IPS-15b (cell line): ENCODE data around the gene RPL5.
A peak's percentile ranks its signal among the peaks of the same experiment; 100 is the strongest.

Experiments used
- H3K27me3 ChIP-seq: one replicate; pipeline ENCODE4 v1.6.1; 2013; ENCODE audit warnings: low read length; ENCODE audit not compliant: control insufficient read depth, insufficient read depth
- H3K36me3 ChIP-seq: one replicate; pipeline ENCODE4 v1.6.1; 2013; ENCODE audit warnings: low read length; ENCODE audit not compliant: control insufficient read depth, insufficient read depth
- H3K4me1 ChIP-seq: one replicate; pipeline ENCODE4 v1.6.1; 2013; ENCODE audit warnings: mild to moderate bottlenecking, low read length; ENCODE audit not compliant: control insufficient read depth, insufficient read depth
- H3K4me3 ChIP-seq: one replicate; pipeline ENCODE4 v1.5.1; 2013; ENCODE audit warnings: low read depth, low read length
- H3K9ac ChIP-seq: one replicate; pipeline ENCODE4 v1.6.1; 2013; ENCODE audit warnings: low read depth, mild to moderate bottlenecking, low read length
- H3K9me3 ChIP-seq: one replicate; pipeline ENCODE4 v1.6.1; 2013; ENCODE audit warnings: mild to moderate bottlenecking, low read length; ENCODE audit not compliant: control insufficient read depth, insufficient read depth

The RPL5 gene

GRCh38 chr1:92826792-92827191, 5.0 kb upstream of the RPL5 start:
- Histone ChIP-seq H3K27me3 (no peaks in the 10 kb centered on the region), H3K4me1 (no peaks in the 10 kb centered on the region), H3K4me3 (no peak overlapping the region), H3K36me3 (no peaks in the 10 kb centered on the region), H3K9ac (no peak overlapping the region), H3K9me3 (no peaks in the 10 kb centered on the region)

DNA sequence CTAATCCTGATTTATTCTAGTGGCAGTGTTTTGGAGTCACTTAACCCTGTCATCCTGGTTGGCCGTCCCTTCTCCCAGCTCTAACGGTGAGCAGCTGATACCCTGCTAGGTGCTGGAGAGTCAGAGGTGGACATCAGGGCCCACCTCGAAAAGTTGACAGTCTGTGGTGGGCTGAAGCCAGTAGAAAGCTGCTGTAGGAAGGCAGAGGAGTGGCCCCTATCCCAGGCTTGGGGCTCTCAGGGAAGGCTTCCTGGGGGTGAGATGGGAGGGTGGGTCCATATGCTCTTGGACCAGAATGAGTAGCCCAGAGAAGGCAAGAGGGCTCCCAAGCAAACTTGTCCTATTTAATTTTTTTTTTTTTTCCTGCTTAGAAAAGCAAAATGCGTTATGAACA, 475 bp upstream of the RPL5 start:
- no peak overlapping the region for H3K9ac ChIP-seq
- peaks cover 10% of the 10 kb centered on the region for H3K4me1 ChIP-seq
- no peaks in the 10 kb centered on the region for H3K9me3 ChIP-seq
- H3K36me3 ChIP-seq: peaks cover 22% of the 10 kb centered on the region
- no peaks in the 10 kb centered on the region for H3K27me3 ChIP-seq
- H3K4me3 ChIP-seq: peak overlapping the region; percentile 97

GRCh38 chr1:92832537-92833114, 786 bp downstream of the RPL5 start:
- Histone ChIP-seq H3K9ac (peak overlapping the region; percentile 100), H3K4me3 (peak overlapping the region; percentile 97)

GRCh38 chr1:92833840-92834239, 2.0 kb downstream of the RPL5 start:
- Histone ChIP-seq H3K36me3 (peaks cover 35% of the 10 kb centered on the region), H3K4me1 (peaks cover 10% of the 10 kb centered on the region), H3K4me3 (peak overlapping the region; percentile 97), H3K27me3 (no peaks in the 10 kb centered on the region), H3K9ac (peak overlapping the region; percentile 100), H3K9me3 (no peaks in the 10 kb centered on the region)

More at GRCh38 chr1:92832537-92833114, 786 bp downstream of the RPL5 start:
- Histone ChIP-seq H3K9me3 (no peaks in the 10 kb centered on the region), H3K36me3 (peaks cover 24% of the 10 kb centered on the region), H3K27me3 (no peaks in the 10 kb centered on the region), H3K4me1 (peaks cover 10% of the 10 kb centered on the region)

- H3K4me1 ChIP-seq: peaks cover 10% of the 10 kb centered on the region
- H3K27me3 ChIP-seq: no peaks in the 10 kb centered on the region
- peak overlapping the region; percentile 14 for H3K4me3 ChIP-seq
- peak overlapping the region; percentile 16 for H3K9ac ChIP-seq
- H3K36me3 ChIP-seq: peaks cover 41% of the 10 kb centered on the region
- no peaks in the 10 kb centered on the region for H3K9me3 ChIP-seq
Measured at GRCh38 chr1:92834617-92835016, 2.8 kb downstream of the RPL5 start.

DNA sequence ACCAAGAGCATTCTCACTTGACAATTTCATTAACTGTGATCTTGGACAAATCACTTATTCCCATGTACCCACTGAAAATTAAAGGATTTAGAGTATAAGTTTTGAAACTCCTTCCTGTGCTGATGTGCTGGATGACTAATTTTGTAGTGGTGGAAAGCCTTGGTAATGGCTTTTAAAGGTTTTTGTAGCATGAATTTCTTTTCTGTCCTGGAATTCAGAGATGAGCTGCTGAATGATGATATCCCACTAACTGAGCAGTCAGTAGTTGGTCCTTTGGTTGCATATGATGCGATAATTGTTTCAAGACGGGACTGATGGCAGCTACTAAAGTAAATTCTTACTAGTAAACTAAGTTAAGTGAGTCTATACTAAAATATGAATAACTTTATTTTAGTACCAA, 5.2 kb downstream of the RPL5 start:
- H3K9ac ChIP-seq: no peak overlapping the region
- no peaks in the 10 kb centered on the region for H3K9me3 ChIP-seq
- H3K4me3 ChIP-seq: no peak overlapping the region
- H3K27me3 ChIP-seq: no peaks in the 10 kb centered on the region
- peaks cover 10% of the 10 kb centered on the region for H3K4me1 ChIP-seq
- H3K36me3 ChIP-seq: peaks cover 55% of the 10 kb centered on the region

GRCh38 chr1:92838519-92838918, 6.7 kb downstream of the RPL5 start:
- no peak overlapping the region for H3K4me3 ChIP-seq
- H3K36me3 ChIP-seq: peaks cover 54% of the 10 kb centered on the region
- no peaks in the 10 kb centered on the region for H3K27me3 ChIP-seq
- H3K9me3 ChIP-seq: no peaks in the 10 kb centered on the region
- peaks cover 8% of the 10 kb centered on the region for H3K4me1 ChIP-seq
- H3K9ac ChIP-seq: no peak overlapping the region

DNA sequence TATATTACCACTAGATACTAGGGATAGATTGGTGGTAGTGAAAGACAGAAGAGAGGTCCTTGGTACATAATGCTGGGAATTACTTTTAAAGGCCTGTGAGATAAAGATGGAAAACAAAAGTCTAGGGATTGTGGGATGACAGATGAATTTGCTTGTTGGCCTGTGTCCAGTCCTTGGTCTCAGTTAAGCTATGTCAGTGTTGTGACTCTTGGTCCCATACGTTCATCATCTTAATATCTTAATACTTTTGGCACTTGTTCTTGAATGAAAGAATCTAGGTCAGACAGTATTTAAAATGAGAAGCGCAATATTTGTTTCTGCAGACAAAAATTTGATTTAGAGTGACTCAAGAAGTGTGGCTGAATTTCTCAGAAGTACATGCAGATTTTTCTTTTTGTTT, 7.6 kb downstream of the RPL5 start:
- Histone ChIP-seq H3K9ac (no peak overlapping the region), H3K4me3 (no peak overlapping the region), H3K4me1 (peaks cover 4% of the 10 kb centered on the region), H3K9me3 (no peaks in the 10 kb centered on the region), H3K27me3 (no peaks in the 10 kb centered on the region), H3K36me3 (peaks cover 45% of the 10 kb centered on the region)

- Histone ChIP-seq H3K27me3 (no peaks in the 10 kb centered on the region), H3K36me3 (peaks cover 37% of the 10 kb centered on the region), H3K9me3 (no peaks in the 10 kb centered on the region), H3K4me1 (no peaks in the 10 kb centered on the region), H3K4me3 (no peak overlapping the region), H3K9ac (no peak overlapping the region)
Measured at GRCh38 chr1:92840600-92840999, 8.8 kb downstream of the RPL5 start.

DNA sequence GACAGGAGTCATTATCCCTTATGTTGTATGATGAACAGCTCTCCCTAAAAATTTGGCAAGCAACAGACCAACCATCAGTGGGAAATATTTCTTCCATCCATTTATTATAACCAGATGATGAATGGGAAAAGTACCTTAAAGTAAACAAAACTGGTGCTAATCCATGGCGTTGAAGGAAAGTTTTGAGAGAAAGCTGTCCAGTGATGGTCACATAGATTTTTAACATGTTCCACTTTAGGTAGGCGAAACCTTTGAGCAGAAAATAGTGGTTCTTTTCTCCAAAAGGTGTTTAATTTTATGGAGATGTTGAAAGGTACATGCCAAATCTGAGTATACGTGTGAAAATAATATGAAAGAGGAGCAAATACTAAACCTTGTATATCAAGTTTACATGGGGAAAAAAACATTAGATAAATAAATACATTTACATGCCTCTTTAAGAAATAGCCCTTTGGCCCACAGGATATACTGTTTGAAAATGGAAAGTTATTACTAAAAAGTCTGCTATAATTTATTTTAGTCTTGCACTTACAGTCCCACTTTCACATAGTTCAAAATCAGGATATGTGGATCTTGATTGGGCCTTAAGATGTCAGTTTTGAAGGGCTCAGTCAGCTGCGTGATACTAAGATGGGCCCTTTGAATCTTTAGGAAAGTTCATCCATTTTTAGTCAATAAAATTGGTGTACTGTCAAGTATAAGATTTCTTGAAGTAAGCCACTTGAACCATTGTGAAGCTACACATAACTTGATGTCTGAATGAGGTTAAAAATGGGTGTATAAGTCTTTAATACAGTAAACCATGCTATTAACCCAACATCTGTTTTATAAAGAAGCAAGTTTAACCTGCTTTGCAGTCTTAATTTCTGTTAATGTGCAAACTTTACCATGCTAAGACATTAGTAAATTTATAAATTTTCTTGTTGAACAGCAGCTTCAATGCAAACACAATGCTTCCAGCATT, 10.5 kb downstream of the RPL5 start:
- no peaks in the 10 kb centered on the region for H3K27me3 ChIP-seq
- H3K4me1 ChIP-seq: no peaks in the 10 kb centered on the region
- no peak overlapping the region for H3K9ac ChIP-seq
- no peak overlapping the region for H3K4me3 ChIP-seq
- H3K9me3 ChIP-seq: no peaks in the 10 kb centered on the region
- H3K36me3 ChIP-seq: peaks cover 31% of the 10 kb centered on the region

DNA sequence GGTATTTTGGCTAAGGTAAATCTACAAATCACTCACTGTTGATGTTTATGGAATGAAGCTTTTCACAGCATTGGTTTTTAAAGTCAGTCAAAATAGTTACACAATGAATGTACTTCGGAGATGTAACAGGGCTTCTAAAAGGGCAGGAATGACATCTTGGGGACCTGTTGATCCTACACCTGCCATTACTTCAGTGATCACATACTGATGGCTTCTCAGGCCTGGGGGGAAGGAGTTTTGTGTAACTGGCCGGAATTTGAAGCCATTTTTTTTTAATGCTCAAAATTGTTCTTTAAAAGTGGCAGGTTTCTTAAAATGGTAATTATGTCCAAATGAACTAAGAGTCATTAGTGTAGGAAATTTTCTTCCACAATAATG, 11.2 kb downstream of the RPL5 start:
- H3K36me3 ChIP-seq: peaks cover 28% of the 10 kb centered on the region
- no peak overlapping the region for H3K9ac ChIP-seq
- no peaks in the 10 kb centered on the region for H3K4me1 ChIP-seq
- H3K27me3 ChIP-seq: no peaks in the 10 kb centered on the region
- H3K9me3 ChIP-seq: no peaks in the 10 kb centered on the region
- H3K4me3 ChIP-seq: no peak overlapping the region
